ENCODE data around the gene CACNG7. TPM values are rescaled to one million over a fixed set of nuclear protein-coding genes. Genes with fewer than 3 reads are reported as not detected.

The CACNG7 gene
- total and polyA plus RNA-seq, 2 donors (not counting 3 experiments of a cell fraction or from before 2014, with no cell fraction given): 0.92 to 1.3 TPM

DNA sequence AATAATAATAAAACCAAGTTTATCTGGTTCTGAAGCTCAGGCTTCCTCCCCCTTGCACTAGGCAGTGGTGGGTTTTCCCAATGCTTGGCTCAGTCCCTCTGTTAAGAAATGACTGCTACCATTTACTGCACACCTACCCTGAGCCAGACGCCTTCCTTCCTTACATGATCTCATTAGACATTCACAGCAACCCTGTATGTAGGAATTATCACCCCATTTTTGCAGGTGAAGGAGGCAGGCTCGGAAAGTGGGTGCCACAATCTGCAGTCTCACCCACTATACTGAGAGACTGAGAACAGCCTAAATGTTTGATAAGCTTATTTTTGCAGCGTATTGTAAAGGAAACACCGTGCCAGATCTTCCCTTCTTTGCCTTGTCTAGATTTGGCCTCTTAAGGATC, 35.3 kb downstream of the CACNG7 start:
- BruUV-seq (replicated peaks): no TSS peak
- Histone ChIP-seq H3K9me1 (replicated peaks; ENCODE audit: control insufficient read depth, extremely low read depth, insufficient read depth, low read length) (no peaks in the 10 kb centered on the region), H3K27me3 (ENCODE audit: control insufficient read depth in 2 of 2, insufficient read depth in 2 of 2, low read length in 2 of 2) (peaks cover 11 to 30% of the 10 kb centered on the region in 2 experiments), H3K4me1 (ENCODE audit: control insufficient read depth, extremely low read depth, insufficient read depth, low read length) (no peaks in the 10 kb centered on the region), H3K4me3 (replicated peaks in 1 of 3; ENCODE audit: insufficient read depth in 1 of 3, low read depth in 1 of 3, low read length in 3 of 3) (no peak overlapping the region), H2AFZ (ENCODE audit: low read depth, low read length) (no peak overlapping the region), H4K20me1 (replicated peaks; ENCODE audit: control insufficient read depth, extremely low read depth, insufficient read depth, low read length) (no peaks in the 10 kb centered on the region), H3K4me2 (ENCODE audit: insufficient read depth, low read length) (no peak overlapping the region), H3K9ac (replicated peaks; ENCODE audit: extremely low read depth, insufficient read depth, low read length) (no peak overlapping the region), H3K27ac (ENCODE audit: insufficient read depth, low read depth, low read length) (no peak overlapping the region), H3K36me3 (ENCODE audit: control insufficient read depth in 2 of 2, extremely low read depth in 1 of 2, insufficient read depth in 2 of 2, low read length in 2 of 2) (no peaks in the 10 kb centered on the region), H3K79me2 (ENCODE audit: control insufficient read depth, insufficient read depth, low read length) (no peaks in the 10 kb centered on the region), H3K9me3 (replicated peaks; ENCODE audit: control insufficient read depth, insufficient read depth, low read length) (no peaks in the 10 kb centered on the region)
- no peak for DNase-seq (ENCODE audit: low read depth, low spot score)
- dilution Hi-C loops (cut with MboI; ENCODE audit: extremely low pct_ligation_motif_present, low sequenced_read_pairs): no loop called here
- no peak for FAIRE-seq
- ChIA-PET POLR2A (no interaction called here), CTCF (interaction anchor here (1.7 kb wide), 1 partner anchor 79 kb away, joined by 6 read pairs; no protein-coding TSS in a partner anchor)
- no peak for TF ChIP-seq POLR2AphosphoS5 (IDR thresholded peaks at IDR 0.05; ENCODE audit: insufficient read depth, low read depth, low read length)
- TF ChIP-seq, protein P1, sequence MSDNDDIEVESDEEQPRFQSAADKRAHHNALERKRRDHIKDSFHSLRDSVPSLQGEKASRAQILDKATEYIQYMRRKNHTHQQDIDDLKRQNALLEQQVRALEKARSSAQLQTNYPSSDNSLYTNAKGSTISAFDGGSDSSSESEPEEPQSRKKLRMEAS (IDR thresholded peaks at IDR 0.05; ENCODE audit: insufficient read depth, insufficient read length): no peak
- no peak for TF ChIP-seq POLR2A (IDR thresholded peaks at IDR 0.05; ENCODE audit: low read depth, low read length)
- TF ChIP-seq EZH2 (IDR thresholded peaks at IDR 0.05; ENCODE audit: borderline replicate concordance, low read depth, low read length, severe bottlenecking): no peak
- no peak for TF ChIP-seq FOS (IDR thresholded peaks at IDR 0.05; ENCODE audit: borderline replicate concordance, insufficient read depth, low read length)
- TF ChIP-seq, protein P2, sequence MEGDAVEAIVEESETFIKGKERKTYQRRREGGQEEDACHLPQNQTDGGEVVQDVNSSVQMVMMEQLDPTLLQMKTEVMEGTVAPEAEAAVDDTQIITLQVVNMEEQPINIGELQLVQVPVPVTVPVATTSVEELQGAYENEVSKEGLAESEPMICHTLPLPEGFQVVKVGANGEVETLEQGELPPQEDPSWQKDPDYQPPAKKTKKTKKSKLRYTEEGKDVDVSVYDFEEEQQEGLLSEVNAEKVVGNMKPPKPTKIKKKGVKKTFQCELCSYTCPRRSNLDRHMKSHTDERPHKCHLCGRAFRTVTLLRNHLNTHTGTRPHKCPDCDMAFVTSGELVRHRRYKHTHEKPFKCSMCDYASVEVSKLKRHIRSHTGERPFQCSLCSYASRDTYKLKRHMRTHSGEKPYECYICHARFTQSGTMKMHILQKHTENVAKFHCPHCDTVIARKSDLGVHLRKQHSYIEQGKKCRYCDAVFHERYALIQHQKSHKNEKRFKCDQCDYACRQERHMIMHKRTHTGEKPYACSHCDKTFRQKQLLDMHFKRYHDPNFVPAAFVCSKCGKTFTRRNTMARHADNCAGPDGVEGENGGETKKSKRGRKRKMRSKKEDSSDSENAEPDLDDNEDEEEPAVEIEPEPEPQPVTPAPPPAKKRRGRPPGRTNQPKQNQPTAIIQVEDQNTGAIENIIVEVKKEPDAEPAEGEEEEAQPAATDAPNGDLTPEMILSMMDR (IDR thresholded peaks at IDR 0.05; ENCODE audit: extremely low read depth in 1 of 2, insufficient read depth in 1 of 2, low read depth in 1 of 2, low read length in 2 of 2): no peak
- TF ChIP-seq JUN (IDR thresholded peaks at IDR 0.05; ENCODE audit: borderline replicate concordance, insufficient read depth, insufficient read length, low read depth): no peak
- no peak for TF ChIP-seq MYC (IDR thresholded peaks at IDR 0.05; ENCODE audit: low read depth, low read length)
- no peak for TF ChIP-seq GATA2 (IDR thresholded peaks at IDR 0.05; ENCODE audit: insufficient read depth, insufficient read length, low read depth, low read length)
- intact Hi-C loops (cut with micrococcal nuclease): no loop called here

All from endothelial cell of umbilical vein (primary cell).